GM18951 (cell line): ENCODE measurements around the gene ORM2.
"Not testable (repeated sequence)": the region's sequence is repeated elsewhere in the genome, so short reads cannot be mapped to it uniquely, and the experiment has no call there.

Source experiments
- POLR2A ChIP-seq: IDR thresholded peaks from 4 replicates; pipeline ENCODE4 v1.6.1; 2011; ENCODE audit warnings: mild to moderate bottlenecking; ENCODE audit not compliant: insufficient read length, insufficient read depth; ENCODE audit errors: extremely low read depth
- in situ Hi-C: fragments of 300-500 bp; cut with MboI; formaldehyde crosslinking; loops from one replicate; pipeline ENCODE4 v1.12.0; 2022; ENCODE audit warnings: low sequenced_read_pairs, mixed read lengths, inconsistent platforms; ENCODE audit not compliant: unreplicated experiment

ORM2 gene

DNA sequence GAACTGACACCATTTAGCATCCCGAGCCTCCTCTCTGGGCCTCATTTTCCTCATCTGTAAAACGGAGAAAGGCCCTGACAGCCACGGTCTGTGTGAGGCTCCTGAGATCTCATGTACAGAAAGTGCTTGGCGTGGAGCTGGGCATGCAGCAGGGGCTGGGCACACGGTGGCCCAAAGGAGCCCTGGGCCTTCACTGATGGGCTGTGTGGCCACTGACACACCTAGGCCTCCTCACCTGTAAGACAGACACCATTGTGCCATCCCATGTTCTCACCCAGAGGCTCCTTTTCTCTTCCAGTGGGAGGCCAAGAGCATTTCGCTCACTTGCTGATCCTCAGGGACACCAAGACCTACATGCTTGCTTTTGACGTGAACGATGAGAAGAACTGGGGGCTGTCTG, 5.2 kb upstream of the ORM2 start:
- in situ Hi-C loops = no loop called here
- no peak for TF ChIP-seq POLR2A

DNA sequence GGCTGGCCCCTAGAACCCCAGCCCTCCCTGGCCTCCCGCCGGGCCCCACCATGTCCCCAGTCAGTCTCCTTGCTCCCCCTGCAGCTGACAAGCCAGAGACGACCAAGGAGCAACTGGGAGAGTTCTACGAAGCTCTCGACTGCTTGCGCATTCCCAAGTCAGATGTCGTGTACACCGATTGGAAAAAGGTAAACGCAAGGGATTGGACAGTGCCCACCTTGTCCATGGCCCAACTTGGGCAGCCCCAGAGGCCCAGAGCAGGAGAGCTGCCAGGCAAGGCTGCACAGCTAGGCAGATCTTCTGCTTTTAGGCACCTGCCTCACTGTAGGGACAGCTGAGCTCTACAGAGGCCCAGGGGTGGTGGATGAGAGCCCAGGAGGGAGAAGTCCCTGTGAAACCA, 4.7 kb upstream of the ORM2 start:
- in situ Hi-C loops = not testable (repeated sequence)

DNA sequence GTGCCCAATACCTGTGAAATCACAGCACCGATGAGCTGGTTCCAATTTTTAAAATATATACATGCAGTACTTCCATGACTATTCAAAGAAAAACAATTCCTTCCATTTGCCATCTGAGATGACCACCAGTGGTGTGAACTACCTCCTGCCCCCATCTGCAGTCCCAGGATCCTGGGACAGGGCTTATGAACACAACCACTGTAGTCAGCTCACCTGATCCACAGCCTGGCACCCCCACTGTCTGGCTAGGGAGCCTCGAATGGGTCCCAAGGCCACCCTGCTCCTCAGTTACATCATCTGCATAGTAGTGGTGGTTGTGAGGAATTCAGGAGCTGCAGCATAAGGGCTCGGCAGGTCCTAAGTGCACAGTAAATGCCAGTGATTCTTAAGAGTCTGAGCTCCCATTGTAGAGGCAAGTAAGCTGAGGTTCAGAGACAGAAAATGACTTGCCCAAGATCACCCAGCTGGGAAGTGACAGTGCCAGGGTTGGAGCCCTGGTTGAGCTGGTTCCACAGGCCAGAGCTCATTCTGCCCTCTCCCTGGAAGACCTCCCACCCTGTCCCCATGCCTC, 3.9 kb upstream of the ORM2 start:
- in situ Hi-C loops = not testable (repeated sequence)

DNA sequence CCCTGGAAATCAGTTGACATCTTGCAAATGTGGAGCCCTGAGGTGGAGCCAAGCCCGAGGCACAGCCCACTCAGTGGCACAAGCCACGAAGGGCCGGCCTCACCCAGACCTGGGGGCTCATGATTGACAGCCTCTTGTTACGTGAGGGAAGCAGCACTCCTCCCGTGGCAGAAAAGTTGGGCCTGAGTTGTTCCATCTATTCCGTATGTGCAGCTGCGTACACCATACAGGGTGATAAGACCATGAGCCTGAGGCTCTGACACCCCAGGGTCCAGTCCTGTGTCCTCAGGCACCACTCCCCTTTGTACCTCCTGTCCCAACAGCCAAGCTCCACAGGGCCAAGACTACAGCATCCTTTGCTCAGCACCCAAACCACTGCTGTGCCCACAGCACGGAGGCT, 1.9 kb upstream of the ORM2 start:
- no peak for TF ChIP-seq POLR2A
- in situ Hi-C loops = no loop called here

DNA sequence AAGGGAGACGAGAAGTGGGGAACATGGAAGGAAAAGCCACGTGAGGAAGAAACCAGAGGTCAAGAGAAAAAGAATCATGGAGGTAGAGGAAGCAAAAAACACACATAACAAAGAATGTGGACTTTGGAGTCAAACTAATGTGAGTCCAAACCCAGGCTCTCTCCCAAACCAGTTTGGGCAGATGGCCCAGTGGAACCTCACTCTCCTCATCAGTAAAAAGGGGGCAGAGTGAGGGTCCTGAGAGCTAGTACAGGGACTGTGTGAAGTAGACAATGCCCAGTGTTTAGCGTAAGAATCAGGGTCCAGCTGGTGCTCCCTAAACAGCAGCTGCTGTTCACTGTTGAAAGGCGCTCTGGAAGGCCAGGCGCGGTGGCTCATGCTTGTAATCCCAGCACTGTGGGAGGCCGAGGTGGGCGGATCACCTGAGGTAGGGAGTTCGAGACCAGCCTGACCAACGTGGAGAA, 1.3 kb upstream of the ORM2 start:
- in situ Hi-C loops = not testable (repeated sequence)

DNA sequence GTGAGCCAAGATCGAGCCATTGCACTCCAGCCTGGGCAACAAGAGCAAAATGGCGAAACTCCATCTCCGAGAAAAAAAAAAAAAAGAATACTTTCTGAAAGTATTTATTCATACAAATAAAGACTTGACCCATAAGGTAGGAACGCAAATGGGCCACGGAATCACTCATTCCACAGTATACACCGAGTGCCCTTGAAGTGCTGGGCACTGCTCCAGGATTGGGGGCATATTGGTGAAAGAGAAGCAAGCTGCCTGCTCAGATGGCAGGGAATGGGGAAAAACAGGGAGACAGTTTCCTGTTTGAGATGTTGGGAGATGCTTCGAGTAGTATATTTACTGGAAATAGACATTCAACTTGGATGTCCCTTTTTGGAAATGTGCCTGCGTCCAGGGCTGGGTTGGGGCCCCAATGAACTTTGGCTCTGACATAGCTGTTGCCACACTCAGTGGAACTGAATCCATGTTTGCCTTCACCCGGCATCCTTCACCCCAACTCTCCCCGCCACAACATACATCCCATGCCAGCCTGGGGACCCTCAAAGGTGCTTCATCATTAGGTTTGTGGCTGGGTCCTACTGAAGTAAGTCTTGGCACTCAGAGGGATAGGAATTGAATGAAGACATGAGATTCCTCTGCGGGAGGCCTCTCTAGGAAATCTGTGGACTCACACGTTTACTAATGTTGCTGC, 588 bp upstream of the ORM2 start:
- in situ Hi-C loops = not testable (repeated sequence)

DNA sequence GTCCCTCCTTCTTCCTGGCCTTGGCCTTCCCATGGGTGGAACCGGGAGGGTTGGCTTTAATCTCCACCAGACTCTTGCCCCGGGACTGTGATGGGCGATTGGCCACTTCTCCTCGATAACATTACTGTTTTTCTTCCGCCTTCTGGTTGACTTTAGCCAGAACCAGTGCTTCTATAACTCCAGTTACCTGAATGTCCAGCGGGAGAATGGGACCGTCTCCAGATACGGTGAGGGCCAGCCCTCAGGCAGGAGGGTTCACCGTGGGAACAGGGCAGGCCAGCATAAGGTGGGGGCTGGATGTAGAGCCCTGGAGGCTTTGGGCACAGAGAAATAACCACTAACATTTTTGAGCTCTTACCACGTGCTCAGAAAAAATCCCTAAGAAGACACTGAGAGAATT, 967 bp downstream of the ORM2 start:
- no peak for TF ChIP-seq POLR2A
- in situ Hi-C loops = no loop called here

DNA sequence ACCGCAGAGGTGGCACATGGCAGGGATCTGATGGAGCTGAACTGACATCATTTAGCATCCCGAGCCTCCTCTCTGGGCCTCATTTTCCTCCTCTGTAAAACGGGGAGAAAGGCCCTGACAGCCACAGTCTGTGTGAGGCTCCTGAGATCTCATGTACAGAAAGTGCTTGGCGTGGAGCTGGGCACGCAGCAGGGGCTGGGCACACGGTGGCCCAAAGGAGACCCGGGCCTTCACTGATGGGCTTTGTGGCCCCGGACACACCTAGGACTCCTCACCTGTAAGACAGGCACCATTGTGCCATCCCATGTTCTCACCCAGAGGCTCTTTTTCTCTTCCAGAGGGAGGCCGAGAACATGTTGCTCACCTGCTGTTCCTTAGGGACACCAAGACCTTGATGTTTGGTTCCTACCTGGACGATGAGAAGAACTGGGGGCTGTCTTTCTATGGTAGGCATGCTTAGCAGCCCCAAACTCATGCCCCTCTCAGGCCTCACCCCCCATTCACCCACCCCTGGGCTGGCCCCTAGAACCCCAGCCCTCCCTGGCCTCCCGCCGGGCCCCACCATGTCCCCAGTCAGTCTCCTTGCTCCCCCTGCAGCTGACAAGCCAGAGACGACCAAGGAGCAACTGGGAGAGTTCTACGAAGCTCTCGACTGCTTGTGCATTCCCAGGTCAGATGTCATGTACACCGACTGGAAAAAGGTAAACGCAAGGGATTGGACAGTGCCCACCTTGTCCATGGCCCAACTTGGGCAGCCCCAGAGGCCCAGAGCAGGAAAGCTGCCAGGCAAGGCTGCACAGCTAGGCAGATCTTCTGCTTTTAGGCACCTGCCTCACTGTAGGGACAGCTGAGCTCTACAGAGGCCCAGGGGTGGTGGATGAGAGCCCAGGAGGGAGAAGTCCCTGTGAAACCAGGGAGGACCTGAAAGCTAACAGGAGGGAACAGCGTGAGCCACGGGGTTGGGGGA, 1.8 kb downstream of the ORM2 start:
- in situ Hi-C loops = not testable (repeated sequence)

DNA sequence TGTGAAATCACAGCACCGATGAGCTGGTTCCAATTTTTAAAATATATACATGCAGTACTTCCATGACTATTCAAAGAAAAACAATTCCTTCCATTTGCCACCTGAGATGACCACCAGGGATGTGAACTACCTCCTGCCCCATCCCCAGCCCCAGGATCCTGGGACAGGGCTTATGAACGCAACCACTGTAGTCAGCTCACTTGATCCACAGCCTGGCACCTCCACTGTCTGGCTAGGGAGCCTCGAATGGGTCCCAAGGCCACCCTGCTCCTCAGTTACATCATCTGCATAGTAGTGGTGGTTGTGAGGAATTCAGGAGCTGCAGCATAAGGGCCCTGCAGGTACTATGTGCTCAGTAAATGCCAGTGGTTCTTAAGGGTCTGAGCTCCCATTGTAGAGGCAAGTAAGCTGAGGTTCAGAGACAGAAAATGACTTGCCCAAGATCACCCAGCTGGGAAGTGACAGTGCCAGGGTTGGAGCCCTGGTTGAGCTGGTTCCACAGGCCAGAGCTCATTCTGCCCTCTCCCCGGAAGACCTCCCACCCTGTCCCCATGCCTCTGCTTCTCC, 2.9 kb downstream of the ORM2 start:
- in situ Hi-C loops = not testable (repeated sequence)

DNA sequence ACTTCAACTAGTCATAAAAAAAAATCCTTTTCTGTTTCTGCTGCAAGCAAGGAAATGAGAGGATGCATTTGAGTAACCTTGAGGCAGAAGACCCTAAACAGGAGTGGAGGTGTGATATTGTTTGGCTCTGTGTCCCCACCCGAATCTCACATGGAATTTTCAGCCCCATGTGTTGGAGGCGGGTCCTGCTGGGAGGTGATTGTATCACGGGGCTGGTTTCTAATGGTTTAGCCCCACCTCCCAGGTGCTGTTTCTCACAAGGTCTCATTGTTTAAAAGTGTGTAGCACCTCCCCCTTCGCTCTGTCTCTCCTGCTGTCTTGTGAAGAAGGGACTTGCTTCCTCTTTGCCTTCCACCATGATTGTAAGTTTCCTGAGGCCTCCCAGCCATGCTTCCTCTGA, 4.0 kb downstream of the ORM2 start:
- in situ Hi-C loops = not testable (repeated sequence)

DNA sequence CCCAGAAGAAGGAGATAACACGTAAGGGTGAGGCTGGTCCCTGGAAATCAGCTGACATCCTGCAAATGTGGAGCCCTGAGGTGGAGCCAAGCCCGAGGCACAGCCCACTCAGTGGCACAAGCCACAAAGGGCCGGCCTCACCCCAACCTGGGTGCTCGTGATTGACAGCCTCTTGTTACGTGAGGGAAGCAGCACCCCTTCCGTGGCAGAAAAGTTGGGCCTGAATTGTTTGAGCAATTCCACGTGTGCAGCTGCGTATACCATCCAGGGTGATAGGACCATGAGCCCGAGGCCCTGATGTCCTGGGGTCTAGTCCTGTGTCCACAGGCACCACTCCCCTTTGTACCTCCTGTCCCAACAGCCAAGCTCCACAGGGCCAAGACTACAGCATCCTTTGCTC, 4.8 kb downstream of the ORM2 start:
- in situ Hi-C loops = no loop called here
- no peak for TF ChIP-seq POLR2A

DNA sequence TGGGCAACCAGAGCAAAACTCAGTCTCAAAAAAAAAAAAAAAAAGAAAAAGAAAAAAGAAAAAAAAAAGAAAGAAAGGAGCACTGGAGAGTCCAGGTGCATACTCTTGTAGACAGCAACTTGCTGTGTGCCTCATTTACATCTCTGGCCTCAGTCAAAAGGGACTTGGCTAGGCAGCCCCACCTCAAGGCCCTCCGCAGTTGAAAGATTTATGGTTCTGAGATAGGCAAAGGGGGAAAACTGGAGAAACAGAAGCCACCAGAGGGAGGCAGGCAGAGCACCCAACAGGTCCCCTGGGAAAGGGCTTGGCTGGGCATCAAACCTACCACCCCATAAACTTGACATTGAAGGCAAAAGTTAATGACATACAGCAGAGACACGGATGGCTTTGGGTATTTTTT, 6.1 kb downstream of the ORM2 start:
- in situ Hi-C loops = no loop called here
- TF ChIP-seq POLR2A = no peak

DNA sequence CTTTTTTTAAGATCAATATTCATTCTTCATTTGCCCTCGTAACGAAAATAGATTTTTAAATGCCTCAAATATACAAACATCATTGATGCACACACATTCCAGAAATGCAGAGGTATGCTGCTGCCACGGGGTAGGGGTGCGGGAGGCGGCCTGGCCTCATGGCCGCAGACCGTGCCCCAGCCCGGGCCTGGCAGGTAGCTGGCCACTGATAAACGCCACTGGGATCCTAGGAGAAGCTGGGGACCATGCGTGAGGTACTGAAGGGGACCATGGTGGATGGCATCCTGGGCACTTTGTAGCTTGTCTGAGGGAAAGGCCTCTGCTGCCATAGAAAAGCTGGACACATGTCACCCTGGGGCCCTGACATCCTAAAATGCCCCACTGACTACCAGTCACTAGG, 6.5 kb downstream of the ORM2 start:
- no peak for TF ChIP-seq POLR2A
- in situ Hi-C loops = no loop called here

DNA sequence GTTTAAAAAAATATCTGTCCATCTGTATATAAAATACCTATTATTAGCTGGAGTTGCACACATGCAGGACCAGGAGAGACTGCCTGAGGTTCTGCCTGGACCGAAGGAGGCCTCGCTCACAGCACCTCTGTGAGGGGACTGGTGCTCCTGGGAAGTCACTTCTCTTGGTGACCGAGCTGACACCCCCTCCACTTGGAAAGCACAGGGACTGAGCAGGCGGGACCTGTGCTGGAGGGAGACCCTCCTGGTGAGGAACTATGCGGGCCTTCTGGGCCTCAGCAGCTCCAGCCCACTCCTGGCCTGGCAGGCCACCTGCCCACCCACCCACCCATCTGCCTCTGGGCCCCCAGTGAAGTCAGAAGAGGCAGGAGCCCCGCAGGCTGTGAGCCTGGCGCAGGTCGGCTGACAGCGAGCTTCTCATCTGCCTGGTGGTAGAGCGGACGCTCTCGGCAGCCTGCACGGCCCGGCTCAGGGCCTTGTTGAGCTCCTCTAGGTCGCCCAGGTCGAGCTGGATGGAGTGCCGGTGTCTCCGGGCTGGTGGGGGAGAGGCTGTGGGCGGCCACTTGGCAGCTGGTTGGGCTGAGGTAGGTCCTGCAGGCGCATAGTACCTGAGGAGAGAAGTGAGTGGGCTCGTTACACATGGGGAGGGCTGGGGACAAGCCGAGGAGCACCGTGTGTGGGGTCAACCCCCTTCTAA, 7.2 kb downstream of the ORM2 start:
- in situ Hi-C loops = no loop called here
- no peak for TF ChIP-seq POLR2A
